ENCODE results near the gene RNASEH2A. TPM values are rescaled to one million over a fixed set of nuclear protein-coding genes. Genes with fewer than 3 reads are reported as not detected.
A peak's percentile ranks its signal among the peaks of the same experiment; 100 is the strongest.

The RNASEH2A gene
- polyA plus RNA-seq, 1 experiment, result 11.7 TPM

DNA sequence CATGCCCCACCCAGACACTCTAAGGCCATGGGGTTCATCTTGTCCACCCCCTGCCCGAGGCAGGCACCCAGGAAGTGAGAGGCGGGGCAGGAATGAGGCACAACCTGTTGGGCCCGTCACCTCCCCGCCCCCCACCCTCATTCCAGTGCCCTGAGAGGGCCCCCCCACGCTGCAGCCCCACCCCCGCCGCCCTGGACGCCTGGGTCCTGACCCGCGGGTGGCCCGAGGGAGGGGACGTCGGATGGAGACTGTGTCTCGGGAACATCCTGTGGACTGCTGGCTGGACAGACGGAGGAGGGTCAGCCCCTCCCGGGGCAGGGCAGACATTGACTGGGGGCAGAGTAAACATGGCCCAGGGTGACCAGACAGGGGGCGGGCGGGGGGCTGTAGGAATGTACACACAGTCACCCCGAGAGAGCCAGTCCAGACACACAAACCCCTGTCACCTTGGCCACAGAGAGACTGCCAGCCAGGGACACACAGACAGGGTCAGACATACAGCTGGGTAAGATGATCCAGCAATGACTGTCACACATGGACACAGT lies 22.5 kb upstream of the RNASEH2A start:
- no peaks in the 10 kb centered on the region; the same call in 1 of the 2 replicates for H3K9me3 ChIP-seq (ENCODE audit: control insufficient read depth, insufficient read depth, low read length)
- peak overlapping the region; percentile 83 for H3K27ac ChIP-seq (ENCODE audit: low read depth, low read length)
- no peak for DNase-seq (ENCODE audit: low read depth, low spot score)
- POLR2A ChIA-PET, result interaction anchor here (1.0 kb wide), 1 partner anchor 9 kb away, joined by 3 read pairs; no protein-coding TSS in a partner anchor
- H3K27me3 ChIP-seq (ENCODE audit: control insufficient read depth, insufficient read depth, low read length), result no peaks in the 10 kb centered on the region
- TF ChIP-seq, protein P1, sequence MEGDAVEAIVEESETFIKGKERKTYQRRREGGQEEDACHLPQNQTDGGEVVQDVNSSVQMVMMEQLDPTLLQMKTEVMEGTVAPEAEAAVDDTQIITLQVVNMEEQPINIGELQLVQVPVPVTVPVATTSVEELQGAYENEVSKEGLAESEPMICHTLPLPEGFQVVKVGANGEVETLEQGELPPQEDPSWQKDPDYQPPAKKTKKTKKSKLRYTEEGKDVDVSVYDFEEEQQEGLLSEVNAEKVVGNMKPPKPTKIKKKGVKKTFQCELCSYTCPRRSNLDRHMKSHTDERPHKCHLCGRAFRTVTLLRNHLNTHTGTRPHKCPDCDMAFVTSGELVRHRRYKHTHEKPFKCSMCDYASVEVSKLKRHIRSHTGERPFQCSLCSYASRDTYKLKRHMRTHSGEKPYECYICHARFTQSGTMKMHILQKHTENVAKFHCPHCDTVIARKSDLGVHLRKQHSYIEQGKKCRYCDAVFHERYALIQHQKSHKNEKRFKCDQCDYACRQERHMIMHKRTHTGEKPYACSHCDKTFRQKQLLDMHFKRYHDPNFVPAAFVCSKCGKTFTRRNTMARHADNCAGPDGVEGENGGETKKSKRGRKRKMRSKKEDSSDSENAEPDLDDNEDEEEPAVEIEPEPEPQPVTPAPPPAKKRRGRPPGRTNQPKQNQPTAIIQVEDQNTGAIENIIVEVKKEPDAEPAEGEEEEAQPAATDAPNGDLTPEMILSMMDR (IDR thresholded peaks at IDR 0.05; ENCODE audit: low read depth, low read length), result no peak
- CTCF ChIA-PET, result interaction anchor here (0.9 kb wide), 1 partner anchor 18 kb away, joined by 6 read pairs; no protein-coding TSS in a partner anchor
- no peak overlapping the region for H3K4me3 ChIP-seq (ENCODE audit: low read depth, low read length)

DNA sequence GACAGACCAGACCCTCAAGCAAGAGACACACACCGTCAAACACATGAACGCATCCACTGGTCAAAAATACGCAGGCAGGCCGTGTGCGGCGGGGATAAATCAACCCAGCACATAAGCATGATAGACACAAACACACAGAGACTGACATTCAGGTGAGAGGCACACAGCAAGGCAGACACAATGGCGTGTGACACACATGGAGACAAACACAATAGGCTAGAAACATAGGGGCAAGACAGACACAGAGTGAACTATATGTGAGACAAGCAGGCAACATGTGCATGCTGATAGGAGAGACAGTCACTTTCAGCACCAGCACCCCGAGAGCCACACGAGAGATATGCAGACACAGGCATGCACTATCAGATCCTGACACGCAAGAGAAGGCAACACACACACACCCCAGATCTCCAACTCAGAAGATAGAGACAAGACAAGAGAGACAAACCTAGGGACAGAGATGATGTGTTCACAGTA lies 22.0 kb upstream of the RNASEH2A start:
- POLR2A ChIA-PET, result interaction anchor here (1.0 kb wide), 1 partner anchor 8 kb away, joined by 3 read pairs; no protein-coding TSS in a partner anchor
- Histone ChIP-seq H3K4me3 (ENCODE audit: low read depth, low read length) (no peak overlapping the region), H3K9me3 (ENCODE audit: control insufficient read depth, insufficient read depth, low read length) (no peaks in the 10 kb centered on the region; the same call in 1 of the 2 replicates)

DNA sequence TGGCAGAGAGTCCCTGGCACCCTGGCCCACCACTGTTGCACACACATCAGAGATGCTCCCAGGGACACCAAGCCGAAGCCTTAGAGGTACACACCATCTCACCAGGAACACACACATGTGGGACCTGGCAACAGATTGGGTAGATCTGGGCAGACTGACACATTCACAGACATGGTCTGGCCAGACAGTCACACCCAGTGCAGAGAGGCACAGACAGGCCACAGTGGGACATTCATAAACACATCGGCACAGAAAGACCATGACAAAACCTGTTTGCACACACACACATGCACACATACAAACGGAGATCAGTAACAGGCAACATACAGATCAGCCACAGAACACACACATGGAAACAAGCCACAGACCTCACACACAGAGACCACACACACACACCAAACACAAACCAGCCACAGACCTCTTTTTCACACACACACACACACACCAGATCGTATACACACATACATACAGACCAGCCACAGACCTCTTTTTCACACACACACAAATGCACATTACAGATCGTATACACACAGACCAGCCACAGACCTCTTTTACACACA lies 21.4 kb upstream of the RNASEH2A start:
- Histone ChIP-seq H3K9me3 (ENCODE audit: control insufficient read depth, insufficient read depth, low read length) (no peaks in the 10 kb centered on the region; the same call in 1 of the 2 replicates), H3K4me3 (ENCODE audit: low read depth, low read length) (no peak overlapping the region), H3K27ac (ENCODE audit: low read depth, low read length) (peak overlapping the region; percentile 47), H3K27me3 (ENCODE audit: control insufficient read depth, insufficient read depth, low read length) (no peaks in the 10 kb centered on the region)
- CTCF ChIA-PET, result interaction anchor here (1.4 kb wide), 1 partner anchor 11 kb away, joined by 4 read pairs; no protein-coding TSS in a partner anchor
- POLR2A ChIA-PET, result no interaction called here
- no peak for DNase-seq (ENCODE audit: low read depth, low spot score)
- TF ChIP-seq, protein P1 (IDR thresholded peaks at IDR 0.05; ENCODE audit: low read depth, low read length), result no peak

More for the DNA sequence above, 22.0 kb upstream of the RNASEH2A start:
- Histone ChIP-seq H3K27me3 (ENCODE audit: control insufficient read depth, insufficient read depth, low read length) (no peaks in the 10 kb centered on the region), H3K27ac (ENCODE audit: low read depth, low read length) (peak overlapping the region; percentile 47)
- no peak for DNase-seq (ENCODE audit: low read depth, low spot score)
- CTCF ChIA-PET, result no interaction called here
- TF ChIP-seq, protein P1 (IDR thresholded peaks at IDR 0.05; ENCODE audit: low read depth, low read length), result no peak

DNA sequence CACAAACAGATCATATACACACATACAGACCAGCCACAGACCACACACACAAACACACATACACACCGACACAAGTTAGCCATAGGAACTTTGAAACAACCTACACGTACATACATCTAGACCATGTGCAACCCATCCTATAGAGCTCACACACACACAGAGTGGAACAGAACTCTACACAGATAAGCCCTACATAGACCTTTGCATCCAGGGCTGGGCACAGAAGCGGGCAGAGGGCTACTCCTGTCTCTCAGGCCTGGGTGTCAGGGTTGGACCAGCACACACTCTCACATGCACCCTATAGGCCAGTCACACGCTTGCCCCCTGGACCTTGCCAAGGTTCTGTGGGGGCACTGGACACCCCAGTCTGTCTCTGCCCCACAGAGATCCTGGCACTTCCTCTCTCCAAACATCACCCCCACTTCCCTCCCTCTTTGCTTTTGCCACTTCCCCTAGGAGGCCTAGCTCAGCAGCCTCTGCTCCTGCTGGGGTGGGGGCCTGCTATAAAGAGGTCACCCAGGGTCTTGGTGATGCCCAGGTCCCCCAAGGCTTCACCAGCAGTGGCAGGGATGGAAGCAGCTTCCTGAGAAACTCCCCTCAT lies 20.9 kb upstream of the RNASEH2A start:
- TF ChIP-seq, protein P1 (IDR thresholded peaks at IDR 0.05; ENCODE audit: low read depth, low read length), result no peak
- Histone ChIP-seq H3K27me3 (ENCODE audit: control insufficient read depth, insufficient read depth, low read length) (no peaks in the 10 kb centered on the region), H3K27ac (ENCODE audit: low read depth, low read length) (peak overlapping the region; percentile 31), H3K4me3 (ENCODE audit: low read depth, low read length) (no peak overlapping the region), H3K9me3 (ENCODE audit: control insufficient read depth, insufficient read depth, low read length) (no peaks in the 10 kb centered on the region; the same call in 1 of the 2 replicates)
- POLR2A ChIA-PET, result no interaction called here
- CTCF ChIA-PET, result interaction anchor here (1.4 kb wide), 1 partner anchor 11 kb away, joined by 4 read pairs; no protein-coding TSS in a partner anchor
- DNase-seq (ENCODE audit: low read depth, low spot score), result no peak

Data from AG04450 (cell line).